SU-DHL-6 (cell line): Measurements from ENCODE around the gene THSD7A.

ENCODE experiments used
- H2AFZ ChIP-seq: fragments of 200-600 bp; sonication (generic); 2 replicates; pipeline ENCODE4 v1.6.1; 2014; ENCODE audit warnings: low read depth, mild to moderate bottlenecking, moderate library complexity, mixed read lengths, antibody characterized with exemption, low read length; ENCODE audit not compliant: severe bottlenecking
- H3F3A ChIP-seq: fragments of 200-600 bp; shearing (Covaris generic); 2 replicates; pipeline ENCODE4 v1.6.0; 2016; ENCODE audit warnings: antibody characterized with exemption, mild to moderate bottlenecking; ENCODE audit not compliant: insufficient read depth
- H3K27ac ChIP-seq: fragments of 200-600 bp; sonication (generic); 2 replicates; pipeline ENCODE4 v1.5.1; 2016; ENCODE audit warnings: low read depth, mild to moderate bottlenecking, low read length, moderate library complexity, mixed read lengths
- H3K27me3 ChIP-seq: fragments of 200-600 bp; sonication (generic), shearing (Covaris generic); 2 replicates; pipeline ENCODE4 v1.6.0; 2014; ENCODE audit warnings: mild to moderate bottlenecking, low read length
- H3K36me3 ChIP-seq: fragments of 200-600 bp; sonication (generic); 2 replicates; pipeline ENCODE4 v1.6.1; 2014; ENCODE audit warnings: mild to moderate bottlenecking, low read length, mixed read lengths
- H3K4me2 ChIP-seq: fragments of 300-600, 200-600 bp; shearing (Covaris generic), sonication (generic); 2 replicates; pipeline ENCODE4 v1.6.0; 2014; ENCODE audit warnings: low read length, low read depth, mild to moderate bottlenecking; ENCODE audit not compliant: poor library complexity, severe bottlenecking
- H3K4me3 ChIP-seq: fragments of 200-600 bp; sonication (generic); 2 replicates; pipeline ENCODE4 v1.5.1; 2014; ENCODE audit warnings: antibody characterized with exemption, low read length, mild to moderate bottlenecking, mixed read lengths; ENCODE audit not compliant: insufficient read depth, poor library complexity, severe bottlenecking
- H3K79me2 ChIP-seq: fragments of 200-600 bp; sonication (generic); 2 replicates; pipeline ENCODE4 v1.6.1; 2014; ENCODE audit warnings: mild to moderate bottlenecking, low read length, moderate library complexity; ENCODE audit not compliant: insufficient read depth
- H3K9ac ChIP-seq: fragments of 200-600 bp; sonication (generic); 2 replicates; pipeline ENCODE4 v1.7.0; 2014; ENCODE audit warnings: mild to moderate bottlenecking, low read length
- H3K9me2 ChIP-seq: fragments of 200-600 bp; sonication (generic); replicated peaks from 2 replicates; pipeline ENCODE4 v1.6.1; 2014; ENCODE audit warnings: low read length; ENCODE audit not compliant: insufficient read depth
- H3K9me3 ChIP-seq: fragments of 200-600 bp; sonication (generic); 2 replicates; pipeline ENCODE4 v1.6.1; 2014; ENCODE audit warnings: low read length, mixed read lengths; ENCODE audit not compliant: insufficient read depth
- H4K20me1 ChIP-seq: fragments of 200-600 bp; sonication (generic); 2 replicates; pipeline ENCODE4 v1.6.1; 2014; ENCODE audit warnings: low read depth, mild to moderate bottlenecking, antibody characterized with exemption, low read length, moderate library complexity, mixed read lengths
- CTCF ChIP-seq: fragments of 200-600 bp; sonication (generic); IDR thresholded peaks from one replicate; pipeline ENCODE4 v1.5.1; 2017; ENCODE audit warnings: antibody characterized with exemption, mild to moderate bottlenecking, low read length, moderate library complexity; ENCODE audit not compliant: insufficient read depth, poor library complexity, severe bottlenecking
- EZH2phosphoT487 ChIP-seq: fragments of 200-600 bp; sonication (generic), shearing (Covaris generic); conservative IDR thresholded peaks from 2 replicates; pipeline ENCODE4 v1.6.1; 2018; ENCODE audit warnings: mild to moderate bottlenecking, antibody characterized with exemption, low read length, moderate library complexity, mixed read lengths

Gene THSD7A

DNA sequence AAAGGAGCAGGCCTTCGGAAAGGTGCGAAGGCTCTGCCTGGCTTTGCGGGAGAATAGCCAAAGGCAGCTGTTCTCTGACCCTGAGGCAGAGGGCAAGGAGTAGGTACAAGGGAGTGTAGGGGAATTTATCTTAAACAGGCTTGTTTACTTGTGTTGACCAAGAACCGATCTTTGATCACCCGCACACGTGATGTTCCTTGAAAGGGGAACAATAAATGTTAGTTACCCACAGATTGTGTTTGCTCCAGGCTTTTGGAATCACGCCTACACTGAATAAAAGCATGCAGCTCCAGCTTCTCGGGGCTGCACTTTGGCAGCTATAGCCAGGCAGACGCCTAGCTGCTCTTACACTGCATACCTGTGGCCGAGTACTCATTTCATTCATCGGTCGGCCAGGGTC is 437.6 kb downstream of the THSD7A start:
- TF ChIP-seq EZH2phosphoT487 (no peak), CTCF (no peak)
- Histone ChIP-seq H3K9me3 (no peaks in the 10 kb centered on the region), H3K9ac (no peak overlapping the region), H3F3A (no peaks in the 10 kb centered on the region), H3K4me2 (no peak overlapping the region), H4K20me1 (no peaks in the 10 kb centered on the region), H3K9me2 (no peaks in the 10 kb centered on the region), H2AFZ (no peak overlapping the region), H3K79me2 (no peaks in the 10 kb centered on the region), H3K27ac (no peak overlapping the region), H3K4me3 (no peak overlapping the region), H3K36me3 (no peaks in the 10 kb centered on the region), H3K27me3 (no peaks in the 10 kb centered on the region)

GRCh38 chr7:11379641-11380040 is 452.4 kb downstream of the THSD7A start:
- no peak for TF ChIP-seq EZH2phosphoT487
- no peak for TF ChIP-seq CTCF
- H3K27me3 ChIP-seq = no peaks in the 10 kb centered on the region; the same call in 1 of the 2 replicates
- no peaks in the 10 kb centered on the region for H4K20me1 ChIP-seq
- H3F3A ChIP-seq = no peaks in the 10 kb centered on the region
- no peak overlapping the region for H2AFZ ChIP-seq
- no peaks in the 10 kb centered on the region for H3K9me2 ChIP-seq
- no peaks in the 10 kb centered on the region for H3K9me3 ChIP-seq
- H3K27ac ChIP-seq = no peak overlapping the region
- H3K4me3 ChIP-seq = no peak overlapping the region
- no peak overlapping the region for H3K4me2 ChIP-seq
- no peaks in the 10 kb centered on the region for H3K36me3 ChIP-seq
- H3K79me2 ChIP-seq = no peaks in the 10 kb centered on the region
- H3K9ac ChIP-seq = no peak overlapping the region

DNA sequence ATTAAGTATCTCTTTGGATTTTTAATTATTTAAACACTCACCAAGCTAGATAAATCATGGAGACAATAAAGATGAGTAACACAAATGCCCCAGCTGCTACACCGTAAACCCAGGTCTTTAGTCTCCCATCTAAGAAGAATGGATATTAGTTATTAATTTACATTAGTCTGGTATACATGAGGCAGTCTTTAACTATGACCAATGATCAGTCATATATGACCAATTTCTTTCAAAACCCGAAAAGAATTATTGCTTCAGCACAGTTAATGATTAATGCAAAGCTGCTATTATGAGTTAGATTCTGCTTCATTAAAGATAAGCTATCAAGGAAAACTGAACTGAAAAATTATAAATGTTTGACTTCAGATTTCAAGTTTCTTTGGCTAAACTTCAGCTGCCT is 455.5 kb downstream of the THSD7A start:
- TF ChIP-seq EZH2phosphoT487 = no peak
- TF ChIP-seq CTCF = no peak
- H3K9me2 ChIP-seq = no peaks in the 10 kb centered on the region

More for the DNA sequence above, 455.5 kb downstream of the THSD7A start:
- no peak overlapping the region for H3K4me2 ChIP-seq
- peaks cover 3% of the 10 kb centered on the region; the same call in 1 of the 2 replicates for H3K27me3 ChIP-seq
- H3F3A ChIP-seq = no peaks in the 10 kb centered on the region
- no peaks in the 10 kb centered on the region for H4K20me1 ChIP-seq
- H3K4me3 ChIP-seq = no peak overlapping the region
- H3K79me2 ChIP-seq = no peaks in the 10 kb centered on the region
- no peak overlapping the region for H3K9ac ChIP-seq
- H2AFZ ChIP-seq = no peak overlapping the region
- H3K36me3 ChIP-seq = no peaks in the 10 kb centered on the region
- H3K9me3 ChIP-seq = no peaks in the 10 kb centered on the region
- H3K27ac ChIP-seq = no peak overlapping the region
